Ishikawa (cell line): ENCODE data around the gene BROX.

Experiments
- CEBPB ChIP-seq: IDR thresholded peaks from 2 replicates; pipeline ENCODE4 v1.6.1; 2012
- CREB1 ChIP-seq: IDR thresholded peaks from 2 replicates; pipeline ENCODE4 v1.6.1; 2012; ENCODE audit warnings: low read depth
- EGR1 ChIP-seq: IDR thresholded peaks from 2 replicates; pipeline ENCODE4 v1.6.1; 2012
- EP300 ChIP-seq: IDR thresholded peaks from 2 replicates; pipeline ENCODE4 v1.6.1; 2012; ENCODE audit warnings: borderline replicate concordance
- FOXM1 ChIP-seq: IDR thresholded peaks from 2 replicates; pipeline ENCODE4 v1.6.1; 2012; ENCODE audit warnings: low read depth, borderline replicate concordance
- MAX ChIP-seq: IDR thresholded peaks from 2 replicates; pipeline ENCODE4 v1.6.1; 2012
- NFIC ChIP-seq: IDR thresholded peaks from 2 replicates; pipeline ENCODE4 v1.6.1; 2012
- RAD21 ChIP-seq: IDR thresholded peaks from 2 replicates; pipeline ENCODE4 v1.6.1; 2012; ENCODE audit warnings: low read depth
- REST ChIP-seq: IDR thresholded peaks from 2 replicates; pipeline ENCODE4 v1.6.1; 2012; ENCODE audit warnings: low read depth, mild to moderate bottlenecking
- TAF1 ChIP-seq: IDR thresholded peaks from 2 replicates; pipeline ENCODE4 v1.6.1; 2012; ENCODE audit warnings: low read depth, mild to moderate bottlenecking
- TCF12 ChIP-seq: IDR thresholded peaks from 2 replicates; pipeline ENCODE4 v1.6.1; 2012; ENCODE audit warnings: low read depth
- TEAD4 ChIP-seq: IDR thresholded peaks from 2 replicates; pipeline ENCODE4 v1.6.1; 2012
- USF1 ChIP-seq: IDR thresholded peaks from 2 replicates; pipeline ENCODE4 v1.6.1; 2012
- YY1 ChIP-seq: IDR thresholded peaks from 2 replicates; pipeline ENCODE4 v1.6.1; 2012; ENCODE audit warnings: low read depth
- ZBTB7A ChIP-seq: IDR thresholded peaks from 2 replicates; pipeline ENCODE4 v1.6.1; 2012; ENCODE audit warnings: low read depth

BROX gene

GRCh38 chr1:222757646-222758268, 45.4 kb downstream of the BROX start:
- no peak for TF ChIP-seq TAF1
- no peak for TF ChIP-seq TEAD4
- TF ChIP-seq REST = no peak
- no peak for TF ChIP-seq CEBPB
- TF ChIP-seq FOXM1 = no peak

- TF ChIP-seq ZBTB7A (no peak), MAX (no peak), TEAD4 (no peak), NFIC (no peak), TAF1 (no peak), CREB1 (no peak), FOXM1 (no peak), EP300 (no peak), USF1 (no peak), YY1 (no peak), REST (no peak)
Measured at GRCh38 chr1:222759451-222760035, 47.2 kb downstream of the BROX start.

GRCh38 chr1:222761083-222761482, 48.7 kb downstream of the BROX start:
- TF ChIP-seq YY1 (no peak), TAF1 (no peak), USF1 (no peak), TCF12 (no peak), MAX (no peak), FOXM1 (no peak), CREB1 (no peak), RAD21 (no peak), CEBPB (no peak), NFIC (no peak), EGR1 (no peak), REST (no peak), ZBTB7A (no peak), EP300 (no peak), TEAD4 (no peak)

GRCh38 chr1:222767152-222767571, 54.8 kb downstream of the BROX start:
- TF ChIP-seq YY1 (no peak), CEBPB (no peak), REST (no peak), TEAD4 (no peak), MAX (no peak), TAF1 (no peak), TCF12 (no peak), FOXM1 (no peak), CREB1 (no peak), NFIC (no peak), USF1 (no peak), ZBTB7A (no peak), EGR1 (no peak)
